Loucy (cell line): ENCODE data around the gene TRIM52.

ENCODE experiments used
- CTCF ChIP-seq: fragments of 200-600 bp; sonication (generic); conservative IDR thresholded peaks from 2 replicates; pipeline ENCODE4 v1.5.1; 2014; ENCODE audit warnings: mild to moderate bottlenecking, antibody characterized with exemption, low read length
- EZH2phosphoT487 ChIP-seq: fragments of 200-600 bp; IDR thresholded peaks from 2 replicates; pipeline ENCODE4 v1.6.1; 2018; ENCODE audit warnings: antibody characterized with exemption, mild to moderate bottlenecking, moderate library complexity, borderline replicate concordance

GRCh38 chr5:181232593-181232992 lies 28.4 kb downstream of the TRIM52 start:
- no peak for TF ChIP-seq CTCF
- TF ChIP-seq EZH2phosphoT487: no peak
